HL-60/S4 (cell line): ENCODE measurements around the gene DTX1.

Experiments used
- in situ Hi-C: fragments of 300-500 bp; cut with MboI; formaldehyde crosslinking; loops from 2 replicates; pipeline ENCODE4 v1.14.3; 2022; ENCODE audit warnings: low sequenced_read_pairs

Gene DTX1

GRCh38 chr12:113092607-113093408 is 36.3 kb downstream of the DTX1 start:
- in situ Hi-C loops, result no loop called here

DNA sequence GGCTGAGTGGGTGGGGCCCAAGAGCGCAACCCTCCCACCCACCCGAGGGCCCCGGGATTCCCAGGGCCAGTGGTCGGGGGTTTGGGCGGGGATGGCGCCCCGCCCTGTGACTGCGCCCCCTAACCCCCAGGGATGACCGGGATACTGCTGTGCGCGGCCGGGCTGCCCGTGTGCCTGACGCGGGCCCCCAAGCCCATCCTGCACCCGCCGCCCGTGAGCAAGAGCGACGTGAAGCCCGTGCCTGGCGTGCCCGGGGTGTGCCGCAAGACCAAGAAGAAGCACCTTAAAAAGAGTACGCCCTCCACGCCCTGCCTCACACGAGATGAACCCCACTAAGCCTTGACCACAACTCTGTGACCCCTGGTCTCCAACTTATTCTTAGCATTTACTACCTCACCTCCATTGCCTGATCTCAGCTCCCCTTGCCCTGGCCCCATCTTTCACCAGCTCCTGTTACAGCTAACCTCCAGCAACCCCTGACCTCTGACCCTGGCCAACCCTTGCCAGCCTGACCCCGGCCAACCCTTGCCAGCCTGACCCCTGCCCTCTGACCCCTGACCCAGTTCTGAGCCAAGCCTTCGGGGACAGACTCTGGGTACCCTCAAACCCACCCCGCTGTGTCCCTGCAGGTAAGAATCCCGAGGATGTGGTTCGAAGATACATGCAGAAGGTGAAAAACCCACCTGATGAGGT is 37.0 kb downstream of the DTX1 start:
- in situ Hi-C loops, result no loop called here

- in situ Hi-C loops, result no loop called here
Observed at GRCh38 chr12:113094738-113095137, 38.2 kb downstream of the DTX1 start.

DNA sequence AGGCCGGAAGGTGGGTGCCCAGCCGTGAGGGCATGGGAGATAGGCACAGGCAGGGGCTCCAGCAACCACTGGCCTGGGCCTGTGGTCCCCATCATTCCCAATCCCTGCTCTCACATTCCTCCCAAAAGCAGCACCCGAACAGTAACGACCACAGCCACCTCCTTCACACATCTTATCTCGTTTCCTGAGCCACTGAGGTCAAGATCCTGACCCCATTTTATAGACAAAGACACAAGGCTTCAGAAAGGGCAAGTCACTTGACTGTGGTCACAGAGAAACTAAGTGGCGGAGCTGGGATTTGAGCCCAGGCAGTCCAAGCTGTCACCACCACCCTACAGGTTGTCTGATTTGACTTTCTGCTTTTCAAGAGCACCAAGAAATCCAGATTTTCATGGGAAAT is 38.9 kb downstream of the DTX1 start:
- in situ Hi-C loops, result no loop called here

DNA sequence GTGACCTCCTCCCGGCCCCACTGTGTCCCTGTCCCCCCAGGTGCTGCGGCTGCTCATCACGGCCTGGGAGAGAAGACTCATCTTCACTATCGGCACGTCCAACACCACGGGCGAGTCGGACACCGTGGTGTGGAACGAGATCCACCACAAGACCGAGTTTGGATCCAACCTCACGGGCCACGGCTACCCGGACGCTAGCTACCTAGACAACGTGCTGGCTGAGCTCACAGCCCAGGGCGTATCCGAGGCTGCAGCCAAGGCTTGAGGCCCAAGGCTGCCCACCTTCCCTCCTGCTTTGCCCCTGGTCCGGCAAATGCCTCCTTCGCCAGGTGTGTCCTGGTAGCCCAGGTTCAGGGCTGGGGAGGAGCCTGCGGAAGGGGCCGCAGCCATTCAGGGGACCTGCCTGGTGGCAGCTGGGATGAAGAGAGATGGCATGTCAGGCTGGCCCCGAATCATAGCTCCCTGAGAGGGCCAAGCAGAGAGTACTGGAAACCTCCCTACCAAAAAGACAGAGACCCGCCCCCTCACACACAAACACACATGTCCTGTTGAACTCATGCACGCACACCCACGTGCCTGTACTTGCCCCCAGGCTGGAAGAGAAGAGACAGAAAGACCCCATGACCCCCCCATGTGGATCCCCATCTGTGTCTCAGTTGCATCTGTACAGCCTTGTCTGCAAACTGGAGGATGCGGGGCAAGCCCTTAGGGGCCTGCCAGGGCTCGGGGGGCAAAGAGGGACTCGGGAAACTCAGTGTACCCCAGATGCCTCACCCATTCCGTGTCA is 40.3 kb downstream of the DTX1 start:
- in situ Hi-C loops, result no loop called here

DNA sequence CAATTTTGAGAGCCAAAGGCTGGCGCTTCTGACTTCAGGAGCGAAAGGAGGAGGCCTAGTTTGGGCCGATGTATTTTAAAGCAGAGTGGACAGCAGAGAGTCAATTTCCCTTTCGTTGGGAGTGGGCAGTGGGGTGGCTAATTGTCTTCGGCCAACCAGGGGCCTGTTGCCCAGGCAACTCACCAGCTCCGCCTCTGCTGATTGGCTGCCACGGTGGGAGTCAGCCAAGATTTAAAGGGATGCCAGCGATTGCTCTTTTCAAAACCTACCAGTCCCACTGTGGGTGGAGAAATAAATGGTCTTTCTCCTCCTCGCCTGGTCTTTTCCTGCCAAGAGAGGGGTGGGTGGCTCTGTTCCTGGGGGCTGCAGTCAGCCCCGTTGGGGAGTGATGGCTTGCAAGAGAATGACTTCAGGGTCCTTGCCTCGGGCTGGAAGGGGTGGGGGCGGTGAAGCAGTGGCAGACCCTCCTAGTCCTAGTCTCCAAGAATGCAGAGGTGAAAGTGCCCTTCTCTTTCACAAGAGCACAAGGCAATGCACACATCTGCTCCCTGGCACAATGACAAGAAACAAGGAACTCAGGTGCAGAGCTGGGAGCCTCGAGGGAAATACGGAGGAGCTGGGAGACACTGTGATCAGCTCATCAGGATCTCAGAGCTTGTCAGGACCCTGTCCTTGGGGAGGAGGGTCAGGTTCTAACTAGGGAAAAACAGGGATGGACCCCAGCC is 41.3 kb downstream of the DTX1 start:
- in situ Hi-C loops, result no loop called here

GRCh38 chr12:113098441-113099028 is 42.0 kb downstream of the DTX1 start:
- in situ Hi-C loops, result no loop called here

DNA sequence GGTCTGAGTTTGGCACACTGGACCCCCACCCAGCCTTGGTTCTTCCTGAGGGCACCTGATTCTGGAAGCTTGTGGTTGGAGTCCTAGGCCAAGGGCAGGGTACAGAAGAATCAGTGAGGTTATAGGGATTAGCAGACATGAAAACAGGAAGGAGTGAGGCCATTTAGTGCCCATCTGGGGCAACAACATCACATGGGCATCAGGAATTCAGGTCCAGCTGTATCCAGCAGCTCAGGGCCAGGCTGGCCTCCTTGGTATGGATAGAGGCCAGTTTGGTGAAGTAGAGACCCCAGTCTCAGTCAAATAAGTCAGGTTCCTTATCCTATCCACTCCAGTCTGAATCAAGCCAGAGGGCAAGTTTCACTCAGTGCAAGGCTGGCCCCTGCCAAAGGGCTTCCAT is 42.8 kb downstream of the DTX1 start:
- in situ Hi-C loops, result no loop called here

DNA sequence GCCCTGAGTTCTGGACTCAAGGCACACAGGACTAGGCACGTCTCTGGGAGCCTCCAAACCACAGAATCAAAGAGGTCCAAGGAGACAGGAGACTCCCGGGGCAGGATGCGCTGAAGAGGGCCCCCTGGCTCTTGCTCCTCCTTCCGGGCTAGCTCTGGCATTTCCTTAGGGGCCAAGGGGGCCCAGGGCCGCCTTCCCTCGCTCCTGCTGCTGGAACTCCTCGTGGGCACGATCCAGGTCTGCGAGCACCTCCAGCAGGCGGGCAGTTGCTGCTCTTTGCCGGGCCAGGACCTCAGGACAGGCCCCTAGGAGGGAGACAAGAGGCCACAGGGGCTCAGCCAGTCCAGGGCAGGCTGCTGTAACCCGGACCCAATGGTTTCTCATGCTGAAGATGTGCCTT is 43.2 kb downstream of the DTX1 start:
- in situ Hi-C loops, result no loop called here

GRCh38 chr12:113101751-113102150 is 45.2 kb downstream of the DTX1 start:
- in situ Hi-C loops, result no loop called here

GRCh38 chr12:113102811-113103210 is 46.3 kb downstream of the DTX1 start:
- in situ Hi-C loops, result no loop called here

GRCh38 chr12:113103756-113104450 is 47.4 kb downstream of the DTX1 start:
- in situ Hi-C loops, result no loop called here

DNA sequence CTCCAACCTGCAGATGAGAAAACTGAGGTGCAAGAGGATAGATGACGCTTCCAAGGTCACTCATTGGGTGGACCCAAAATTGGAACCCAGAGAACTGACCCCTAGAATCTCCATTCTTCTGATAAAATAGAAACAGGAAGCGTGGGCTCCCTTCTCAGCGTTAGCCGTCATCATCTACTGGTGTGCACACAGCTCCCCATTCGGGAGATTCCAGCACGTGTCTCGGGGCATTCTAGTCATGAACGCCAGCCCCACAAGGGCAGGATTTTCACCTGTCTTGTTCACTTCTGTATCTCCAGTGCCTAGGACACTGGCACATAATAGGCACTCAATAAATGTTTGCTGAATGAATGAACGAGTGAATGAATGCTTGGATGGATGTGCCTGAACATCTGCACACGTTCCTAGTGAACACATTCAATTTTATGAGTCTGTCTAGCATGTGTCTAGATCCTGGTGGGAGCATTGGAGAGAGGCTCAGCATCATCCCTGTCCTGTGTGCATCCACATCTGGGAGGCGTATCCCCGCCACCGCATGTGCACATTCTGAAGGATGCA is 48.5 kb downstream of the DTX1 start:
- in situ Hi-C loops, result no loop called here

DNA sequence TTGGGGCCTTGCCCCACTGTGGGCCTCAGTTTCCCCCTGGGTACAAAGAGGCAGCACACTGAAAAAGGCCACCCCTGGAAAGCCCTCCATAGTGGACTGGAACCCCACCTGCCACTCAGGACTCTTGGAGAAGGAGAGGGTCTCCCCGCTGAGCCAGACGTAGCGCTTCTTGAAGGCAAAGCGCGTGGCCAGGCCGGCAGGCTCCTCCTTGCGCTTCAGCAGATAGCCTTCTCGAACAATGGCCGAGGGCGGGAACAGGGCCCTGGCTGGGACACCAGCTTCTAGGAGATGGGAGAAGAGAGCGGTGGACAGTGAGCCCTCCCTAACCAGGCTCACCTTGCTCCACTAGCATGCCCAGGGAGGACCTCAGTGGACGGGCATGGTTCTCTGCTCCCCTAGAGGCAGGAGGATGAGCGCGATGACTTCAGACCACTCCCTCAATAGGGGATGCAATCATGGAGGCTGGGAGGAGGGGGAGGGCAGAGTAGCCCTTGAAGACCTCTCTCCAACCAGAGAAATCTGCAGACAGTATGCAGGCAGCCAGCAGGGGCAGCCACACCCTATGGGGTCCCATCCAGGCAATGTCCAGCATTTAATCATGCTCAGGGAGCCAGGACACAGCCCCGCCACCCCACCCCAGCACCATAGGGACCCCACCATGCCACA is 49.2 kb downstream of the DTX1 start:
- in situ Hi-C loops, result no loop called here

GRCh38 chr12:113106361-113106760 is 49.8 kb downstream of the DTX1 start:
- in situ Hi-C loops, result no loop called here

DNA sequence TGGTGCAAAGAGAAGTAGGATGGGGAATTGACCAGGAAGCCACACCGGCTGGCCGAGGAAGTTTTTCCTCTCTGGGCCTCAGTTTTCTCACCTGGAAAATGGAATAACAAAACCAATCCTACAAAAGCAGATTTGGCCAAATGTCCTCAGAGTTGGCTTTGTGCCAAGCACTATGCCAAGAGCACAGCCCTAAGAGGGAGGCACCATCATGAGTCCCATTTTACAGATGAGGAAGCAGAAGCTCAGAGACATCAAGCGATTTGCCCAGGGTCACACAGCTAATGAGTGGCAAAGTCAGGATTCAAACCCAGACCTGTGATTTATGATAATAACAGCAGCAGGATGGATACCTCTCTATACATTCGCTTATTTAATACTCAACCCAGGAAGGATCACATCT is 51.8 kb downstream of the DTX1 start:
- in situ Hi-C loops, result no loop called here

- in situ Hi-C loops, result no loop called here
Observed at GRCh38 chr12:113109360-113109759, 52.8 kb downstream of the DTX1 start.

DNA sequence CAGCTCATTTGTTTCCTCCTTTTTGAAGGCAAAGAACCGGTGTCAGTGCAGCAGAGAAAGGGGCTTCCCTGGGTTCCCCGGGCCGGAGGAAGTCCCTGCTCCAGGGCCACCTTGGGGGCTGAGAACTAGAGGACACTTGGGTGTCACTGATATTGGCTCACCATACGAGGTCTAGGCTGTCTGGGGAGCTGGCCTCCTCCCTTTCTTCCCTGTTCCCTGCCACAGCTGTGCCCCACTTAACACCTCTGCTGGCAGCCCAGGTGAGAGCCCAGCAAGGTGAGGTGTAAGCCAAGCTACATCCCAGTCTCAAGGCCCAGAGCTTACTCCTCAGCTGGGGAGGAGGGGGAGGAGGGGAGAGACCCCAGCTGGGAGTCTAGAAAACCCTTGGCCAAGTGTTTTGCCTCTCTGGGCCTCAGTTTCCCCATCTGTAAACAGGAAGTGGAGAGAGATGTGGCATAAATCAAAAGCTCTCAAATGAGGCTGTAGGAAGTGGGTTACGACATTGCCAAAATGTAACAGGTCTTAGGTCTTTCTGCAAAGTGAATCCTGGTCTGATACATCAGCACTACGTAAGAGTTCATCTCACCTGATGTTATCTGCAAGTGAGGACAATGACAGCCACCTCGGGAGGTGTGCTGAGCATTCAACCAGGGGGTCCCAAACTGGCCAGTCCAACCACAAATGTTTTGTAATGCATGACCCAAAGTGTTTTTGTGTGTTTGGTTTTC is 53.5 kb downstream of the DTX1 start:
- in situ Hi-C loops, result no loop called here

GRCh38 chr12:113111247-113111646 is 54.7 kb downstream of the DTX1 start:
- in situ Hi-C loops, result no loop called here
